HG02970 (cell line): ENCODE results near the gene ZNF784.

Experiments used
- ATAC-seq: cut with Tn5 transposase; IDR thresholded peaks from one replicate; pipeline ENCODE4 v1.9.1; 2021; ENCODE audit warnings: mild to moderate bottlenecking, moderate library complexity, moderate number of reproducible peaks; ENCODE audit not compliant: unreplicated experiment, low FRiP score

ZNF784 gene

GRCh38 chr19:55644191-55644833, 19.9 kb upstream of the ZNF784 start:
- no peak for ATAC-seq

GRCh38 chr19:55643887-55644176, 19.5 kb upstream of the ZNF784 start:
- ATAC-seq, result no peak

- ATAC-seq, result no peak
Measured at GRCh38 chr19:55643003-55643886, 18.9 kb upstream of the ZNF784 start, which contains the start of gene ZNF581. Gene ZNF581, plus strand, starts transcription at chr19:55643649. Its CDS starts 923 bp downstream, at chr19:55644572.

- no peak for ATAC-seq
Measured at GRCh38 chr19:55642153-55643002, 18.0 kb upstream of the ZNF784 start.

- ATAC-seq, result no peak
Measured at GRCh38 chr19:55641426-55642152, 17.2 kb upstream of the ZNF784 start.

- ATAC-seq, result peak; percentile 35
Measured at GRCh38 chr19:55640577-55641425, 16.4 kb upstream of the ZNF784 start, which contains the start of gene ZNF580. Gene ZNF580, plus strand, starts transcription at chr19:55641002. Its CDS starts 1,507 bp downstream, at chr19:55642509.

- ATAC-seq, result no peak
Measured at GRCh38 chr19:55640043-55640576, 15.7 kb upstream of the ZNF784 start.

- no peak for ATAC-seq
Measured at GRCh38 chr19:55638864-55639359, 14.5 kb upstream of the ZNF784 start.

GRCh38 chr19:55637534-55637933, 13.2 kb upstream of the ZNF784 start:
- no peak for ATAC-seq

GRCh38 chr19:55636723-55637122, 12.4 kb upstream of the ZNF784 start:
- no peak for ATAC-seq

GRCh38 chr19:55635856-55636440, 11.6 kb upstream of the ZNF784 start:
- ATAC-seq, result no peak

GRCh38 chr19:55635334-55635717, 11.0 kb upstream of the ZNF784 start:
- no peak for ATAC-seq

- no peak for ATAC-seq
Measured at GRCh38 chr19:55633861-55634260, 9.5 kb upstream of the ZNF784 start.

- ATAC-seq, result peak; percentile 45
Measured at GRCh38 chr19:55632463-55632834, 8.1 kb upstream of the ZNF784 start.

- ATAC-seq, result no peak
Measured at GRCh38 chr19:55626350-55626749, 2.0 kb upstream of the ZNF784 start.

GRCh38 chr19:55625004-55625326, 599 bp upstream of the ZNF784 start:
- ATAC-seq, result no peak

GRCh38 chr19:55623561-55623960, 805 bp downstream of the ZNF784 start:
- ATAC-seq, result no peak

- no peak for ATAC-seq
Measured at GRCh38 chr19:55623130-55623529, 1.2 kb downstream of the ZNF784 start.
